Measurements from ENCODE around the gene NFX1.
"Not testable (repeated sequence)": the region's sequence is repeated elsewhere in the genome, so short reads cannot be mapped to it uniquely, and the experiment has no call there.

NFX1 gene

DNA sequence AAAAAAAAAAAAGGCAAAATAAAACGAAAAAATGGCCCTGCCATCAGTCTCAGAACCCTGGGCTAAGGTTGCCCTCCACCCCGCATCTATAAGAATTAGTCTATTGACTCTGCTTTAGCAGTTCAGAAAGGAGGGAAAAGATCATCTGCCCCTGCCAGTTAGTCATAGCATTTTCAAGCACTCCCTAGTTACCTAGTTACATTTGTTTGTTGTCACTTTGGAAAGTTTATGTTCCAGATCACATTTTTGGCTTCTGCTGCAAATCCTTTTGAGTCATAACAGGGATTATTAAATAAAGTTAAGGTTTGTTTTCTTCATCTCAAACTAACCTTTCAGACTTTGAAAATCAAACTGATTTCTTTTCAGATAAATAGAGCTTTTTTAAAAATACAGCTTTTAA lies 60.0 kb downstream of the NFX1 start:
- no peak for DNase-seq (ENCODE audit: extremely low spot score, insufficient read length, low read depth)
- no peak for FAIRE-seq

DNA sequence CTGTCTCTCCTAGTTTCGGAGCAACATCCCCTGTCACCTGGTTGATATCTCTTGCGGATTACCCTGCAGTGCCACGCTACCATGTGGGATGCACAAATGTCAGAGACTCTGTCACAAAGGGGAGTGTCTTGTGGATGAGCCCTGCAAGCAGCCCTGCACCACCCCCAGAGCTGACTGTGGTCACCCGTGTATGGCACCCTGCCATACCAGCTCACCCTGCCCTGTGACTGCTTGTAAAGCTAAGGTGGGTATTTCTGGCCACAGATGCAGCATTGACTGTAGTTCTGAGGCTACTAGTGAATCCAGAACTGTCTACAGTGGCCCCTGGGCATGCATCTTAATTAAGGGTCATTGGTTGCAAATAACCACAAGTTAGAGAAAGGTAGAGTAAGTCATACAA lies 61.2 kb downstream of the NFX1 start:
- FAIRE-seq = no peak
- DNase-seq (ENCODE audit: extremely low spot score, insufficient read length, low read depth) = no peak

DNA sequence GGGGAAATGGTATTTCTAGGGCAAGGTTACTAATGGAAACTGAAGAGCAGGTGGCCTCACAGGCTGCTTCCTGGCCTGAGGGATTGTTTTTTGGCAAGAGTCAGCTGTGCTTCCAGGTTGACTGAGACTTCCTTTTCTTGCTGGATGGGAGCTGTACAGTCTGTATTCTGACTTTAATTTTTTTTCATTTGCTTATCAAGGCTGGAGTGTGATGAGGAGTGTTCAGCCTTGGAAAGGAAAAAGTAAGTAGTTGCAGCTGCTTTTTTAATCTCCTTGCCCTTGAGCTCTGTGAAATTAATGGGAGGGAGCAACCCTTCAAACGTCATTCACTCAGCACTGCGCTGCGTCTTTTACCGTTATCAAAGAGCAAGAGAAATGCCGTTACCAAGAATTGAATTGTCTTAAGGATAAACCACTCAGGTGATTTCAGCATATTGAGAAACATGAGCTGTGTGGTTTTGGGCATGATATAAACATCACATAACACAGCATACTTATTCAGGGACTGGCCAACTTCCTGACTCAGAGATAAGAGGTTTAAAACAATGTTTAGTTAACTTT lies 64.4 kb downstream of the NFX1 start:
- FAIRE-seq = no peak
- DNase-seq (ENCODE audit: extremely low spot score, insufficient read length, low read depth) = no peak

DNA sequence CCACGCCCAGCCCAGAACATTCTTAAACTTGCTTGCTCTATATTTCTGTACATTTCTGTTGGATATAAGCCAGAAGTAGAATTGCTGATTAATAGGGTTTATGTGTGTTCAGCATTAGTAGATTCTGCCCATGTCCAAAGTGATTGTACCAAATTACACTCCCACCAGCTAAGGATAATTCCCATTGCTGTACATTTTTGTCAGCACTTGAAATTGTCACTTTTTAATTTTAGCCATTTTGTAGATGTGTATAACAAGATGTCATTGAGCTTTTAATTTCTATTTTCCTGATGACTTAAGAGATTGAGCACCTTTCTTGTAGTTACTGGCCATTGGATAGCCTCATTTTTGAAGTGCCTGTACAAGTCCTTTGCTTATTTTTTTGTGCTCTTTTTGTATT lies 65.6 kb downstream of the NFX1 start:
- DNase-seq (ENCODE audit: extremely low spot score, insufficient read length, low read depth) = no peak
- FAIRE-seq = no peak

DNA sequence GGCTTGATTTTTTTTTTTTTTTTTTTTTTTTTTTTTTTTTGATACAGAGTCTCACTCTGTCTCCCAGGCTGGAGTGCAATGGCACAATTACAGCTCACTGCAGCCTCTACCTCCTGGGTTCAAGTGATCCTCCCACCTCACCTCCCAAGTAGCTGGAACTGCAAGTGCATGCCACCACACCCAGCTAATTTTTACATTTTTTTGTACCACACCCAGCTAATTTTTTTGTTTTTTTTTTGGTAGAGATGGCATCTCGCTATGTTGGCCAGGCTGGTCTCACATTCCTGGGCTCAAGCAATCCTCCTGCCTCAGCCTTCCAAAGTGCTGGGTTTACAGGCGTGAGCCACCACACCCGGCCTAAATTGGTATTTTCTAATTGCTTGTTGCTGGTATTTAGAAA lies 68.3 kb downstream of the NFX1 start:
- FAIRE-seq; DNase-seq (ENCODE audit: extremely low spot score, insufficient read length, low read depth): not testable (repeated sequence)

DNA sequence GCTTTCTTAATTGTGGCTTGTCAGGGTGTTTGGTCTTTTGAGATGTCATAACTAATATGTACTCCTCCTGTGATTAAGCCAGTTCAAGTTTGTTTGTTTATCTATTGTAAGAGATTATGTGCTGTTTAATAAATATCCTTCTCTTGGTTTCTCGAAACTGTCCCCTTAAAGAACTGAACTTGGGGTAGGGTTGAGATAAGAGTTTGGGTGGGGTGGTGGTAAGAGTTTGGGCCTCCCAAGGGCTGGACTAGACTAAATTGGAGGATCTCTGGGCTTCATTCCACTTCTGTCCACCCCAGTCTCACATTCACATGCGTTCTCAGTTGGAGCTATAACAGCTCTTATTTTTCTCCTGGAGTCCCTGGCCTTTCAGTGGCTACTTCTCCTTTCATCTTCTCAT lies 73.8 kb downstream of the NFX1 start:
- DNase-seq (ENCODE audit: extremely low spot score, insufficient read length, low read depth) (no peak), FAIRE-seq (no peak)

DNA sequence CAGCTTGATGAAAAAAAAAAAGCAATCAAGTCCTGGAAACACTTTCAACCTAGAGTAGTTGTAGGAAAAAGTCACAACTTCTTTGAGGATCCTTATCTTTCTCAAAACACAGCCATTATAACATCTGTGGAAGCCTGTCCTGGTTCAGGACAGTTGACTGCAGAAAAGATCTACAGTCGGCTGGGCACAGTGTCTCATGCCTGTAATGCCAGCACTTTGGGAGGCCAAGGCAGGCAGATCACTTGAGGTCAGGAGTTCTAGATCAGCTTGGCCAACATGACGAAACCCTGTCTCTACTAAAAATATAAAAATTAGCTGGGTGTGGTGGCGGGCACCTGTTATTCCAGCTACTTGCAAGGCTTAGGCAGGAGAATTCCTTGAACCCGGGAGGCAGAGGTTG lies 74.5 kb downstream of the NFX1 start:
- DNase-seq (ENCODE audit: extremely low spot score, insufficient read length, low read depth); FAIRE-seq: not testable (repeated sequence)

DNA sequence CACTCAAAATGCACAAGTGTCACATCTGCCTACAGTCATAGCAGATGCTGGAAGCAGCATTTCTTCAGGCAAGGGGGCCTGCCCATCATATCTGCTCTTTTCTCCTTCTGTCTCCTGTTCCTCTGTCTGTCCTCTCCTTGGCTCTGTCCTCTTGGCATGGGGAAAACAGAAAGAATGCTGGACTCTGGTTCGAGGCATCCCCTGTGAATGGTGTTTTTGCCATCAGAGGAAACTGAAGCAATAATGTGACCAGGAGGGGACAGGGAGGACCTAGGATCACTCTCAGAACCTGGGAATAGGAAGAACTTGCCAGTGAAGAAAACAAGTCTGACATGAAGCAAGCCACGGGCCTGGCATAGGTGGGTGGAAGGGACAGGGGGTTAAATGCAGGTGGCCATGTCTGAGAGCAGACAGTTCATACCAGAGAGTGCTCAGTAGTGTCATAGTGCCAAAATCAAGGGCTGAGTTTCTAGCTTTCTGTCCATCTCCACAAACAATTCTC lies 76.7 kb downstream of the NFX1 start:
- DNase-seq (ENCODE audit: extremely low spot score, insufficient read length, low read depth) (no peak), FAIRE-seq (no peak)

DNA sequence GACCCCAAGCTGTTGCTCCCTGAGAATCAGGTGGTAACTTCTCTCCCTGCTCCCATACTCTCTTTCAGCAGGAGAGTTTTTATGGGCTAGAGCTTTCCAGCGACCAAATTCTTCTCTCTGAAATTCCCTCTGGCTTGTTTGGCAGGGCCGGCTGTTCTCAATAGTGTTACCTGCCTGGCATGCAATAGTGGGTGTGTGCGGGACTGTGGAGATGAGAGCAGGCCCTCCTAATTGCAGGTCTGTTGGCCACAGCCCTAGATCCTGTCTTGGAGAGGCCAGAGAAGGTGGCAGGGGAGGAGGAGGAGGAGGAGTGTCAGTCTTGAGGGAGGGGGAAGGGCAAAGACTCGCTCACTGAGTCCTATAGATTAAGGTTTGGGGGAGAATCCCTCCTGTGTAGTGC lies 82.6 kb downstream of the NFX1 start:
- FAIRE-seq (no peak), DNase-seq (ENCODE audit: extremely low spot score, insufficient read length, low read depth) (no peak)

DNA sequence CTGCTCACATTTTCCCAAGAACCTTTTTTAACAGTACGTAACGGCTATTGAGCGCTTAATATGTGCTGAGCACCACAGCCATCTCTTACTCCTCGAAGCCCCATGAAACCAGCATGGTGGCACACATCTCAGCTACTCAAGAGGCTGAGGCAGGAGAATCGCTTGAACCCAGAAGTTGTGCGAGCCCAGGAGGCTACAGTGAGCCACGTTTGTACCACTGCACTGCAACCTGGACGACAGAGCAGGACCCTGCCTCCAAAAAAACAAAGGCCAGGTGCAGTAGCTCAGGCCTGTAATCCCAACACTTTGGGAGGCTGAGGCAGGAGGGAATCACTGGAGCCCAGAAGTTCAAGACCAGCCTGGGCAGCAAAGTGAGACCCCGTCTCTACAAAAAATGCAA lies 83.9 kb downstream of the NFX1 start:
- no peak for FAIRE-seq

DNA sequence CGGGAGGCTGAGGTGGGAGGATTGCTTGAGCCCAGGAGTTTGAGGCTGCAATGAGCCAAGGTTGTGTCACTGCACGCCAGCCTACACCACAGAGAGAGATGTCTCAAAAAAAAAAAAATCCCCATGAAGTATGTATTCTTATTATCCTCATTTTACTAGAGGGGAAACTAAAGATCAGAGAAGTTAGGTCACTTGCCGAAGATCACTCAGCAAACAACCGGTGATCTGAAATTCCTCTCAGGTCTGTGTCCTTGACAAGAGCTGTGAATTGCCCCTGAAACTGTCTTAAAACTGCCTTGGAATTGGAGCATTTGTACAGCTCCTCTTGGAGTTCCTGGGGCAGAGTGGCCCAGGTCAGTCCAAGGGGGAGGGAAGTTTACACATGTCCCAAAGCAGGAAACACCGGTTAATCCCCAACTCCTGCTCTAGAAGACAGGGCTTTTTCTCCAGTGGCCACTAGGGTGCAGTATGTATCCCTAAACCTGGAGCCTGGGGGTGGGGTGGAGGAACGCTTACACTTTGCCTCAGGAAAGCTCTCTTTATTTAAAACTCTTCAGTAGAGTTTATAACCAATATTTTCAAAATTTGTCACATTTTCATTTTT lies 84.4 kb downstream of the NFX1 start:
- DNase-seq (ENCODE audit: extremely low spot score, insufficient read length, low read depth) (peak; percentile 29), FAIRE-seq (peak; percentile 87)

More for the DNA sequence above, 83.9 kb downstream of the NFX1 start:
- no peak for DNase-seq (ENCODE audit: extremely low spot score, insufficient read length, low read depth)

DNA sequence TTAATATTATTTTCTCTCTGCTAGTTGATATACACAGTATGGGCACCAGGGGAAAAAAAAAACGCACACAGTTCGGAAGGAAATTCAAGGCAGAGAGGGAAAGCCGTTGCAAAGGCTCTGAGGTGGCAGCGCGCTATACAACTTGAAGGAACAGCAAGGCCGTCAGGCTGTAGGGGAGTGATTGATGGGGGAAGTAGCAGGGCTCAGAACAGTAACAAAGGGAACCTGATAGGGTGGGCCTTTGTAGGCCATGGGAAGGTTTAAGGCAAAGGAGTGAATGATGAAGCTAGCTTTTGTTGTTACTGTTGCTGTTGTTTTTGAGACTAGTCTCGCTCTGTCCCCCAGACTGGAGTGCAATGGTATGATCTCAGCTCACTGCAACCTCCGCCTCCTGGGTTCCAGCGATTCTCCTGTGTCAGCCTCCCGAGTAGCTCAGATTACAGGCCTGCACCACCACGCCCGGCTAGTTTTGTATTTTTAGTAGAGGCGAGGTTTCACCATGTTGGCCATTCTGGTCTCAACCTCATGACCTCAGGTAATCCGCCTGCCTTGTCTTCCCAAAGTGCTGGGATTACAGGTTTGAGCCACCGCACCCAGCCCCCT lies 85.0 kb downstream of the NFX1 start:
- DNase-seq (ENCODE audit: extremely low spot score, insufficient read length, low read depth) (no peak), FAIRE-seq (no peak)

DNA sequence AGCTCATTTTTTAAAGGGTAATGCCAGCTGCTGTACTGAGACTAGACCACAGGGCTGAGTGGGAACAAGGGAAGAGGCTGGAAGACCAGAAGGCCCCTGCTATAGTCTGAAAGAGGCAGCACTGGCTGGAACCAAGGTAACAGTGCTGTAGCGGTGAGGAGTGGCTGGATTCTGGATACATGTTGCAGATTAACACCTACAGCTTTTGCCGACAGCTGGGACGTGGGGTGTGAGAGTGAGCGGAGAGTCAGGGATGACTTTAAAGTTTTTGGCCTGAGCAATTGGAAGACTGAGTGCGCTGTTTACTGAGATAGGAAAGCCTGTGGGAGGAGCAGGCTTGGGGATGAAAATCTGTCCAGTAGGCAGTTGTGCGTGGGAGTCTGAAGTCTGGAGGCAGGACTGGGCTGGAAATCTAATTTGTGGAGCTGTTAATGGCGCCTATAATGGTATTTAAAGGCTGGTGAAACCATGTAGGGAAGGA lies 85.6 kb downstream of the NFX1 start:
- DNase-seq (ENCODE audit: extremely low spot score, insufficient read length, low read depth) (no peak), FAIRE-seq (no peak)

DNA sequence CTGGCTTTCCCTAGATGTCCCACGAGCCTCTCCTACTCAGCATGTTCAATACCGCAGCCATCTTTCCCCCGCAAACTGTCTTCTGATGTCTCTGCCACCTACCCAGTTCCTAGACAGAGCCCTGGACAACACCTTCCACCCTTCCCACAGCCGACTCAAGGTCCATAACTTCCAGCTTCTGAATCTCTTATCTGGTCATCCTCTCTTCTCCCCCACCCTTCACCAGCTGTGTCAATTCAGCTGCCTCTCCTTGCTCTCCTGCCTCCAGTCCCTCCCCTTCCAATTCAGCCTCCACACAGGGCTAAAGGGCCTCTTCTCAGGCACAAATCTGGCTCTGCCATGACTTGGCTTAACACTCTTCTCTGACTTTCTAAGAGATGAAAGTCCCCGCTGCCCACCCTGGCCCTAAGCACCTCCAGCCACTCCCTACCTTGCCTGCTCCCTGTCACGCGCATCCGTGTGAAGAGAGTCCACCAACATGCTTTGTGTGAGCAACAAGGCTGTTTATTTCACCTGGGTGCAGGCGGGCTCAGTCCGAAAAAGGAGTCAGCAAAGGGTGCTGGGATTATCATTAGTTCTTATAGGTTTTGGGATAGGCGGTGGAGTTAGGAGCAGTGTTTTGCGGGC lies 86.9 kb downstream of the NFX1 start:
- FAIRE-seq = no peak
- DNase-seq (ENCODE audit: extremely low spot score, insufficient read length, low read depth) = no peak

DNA sequence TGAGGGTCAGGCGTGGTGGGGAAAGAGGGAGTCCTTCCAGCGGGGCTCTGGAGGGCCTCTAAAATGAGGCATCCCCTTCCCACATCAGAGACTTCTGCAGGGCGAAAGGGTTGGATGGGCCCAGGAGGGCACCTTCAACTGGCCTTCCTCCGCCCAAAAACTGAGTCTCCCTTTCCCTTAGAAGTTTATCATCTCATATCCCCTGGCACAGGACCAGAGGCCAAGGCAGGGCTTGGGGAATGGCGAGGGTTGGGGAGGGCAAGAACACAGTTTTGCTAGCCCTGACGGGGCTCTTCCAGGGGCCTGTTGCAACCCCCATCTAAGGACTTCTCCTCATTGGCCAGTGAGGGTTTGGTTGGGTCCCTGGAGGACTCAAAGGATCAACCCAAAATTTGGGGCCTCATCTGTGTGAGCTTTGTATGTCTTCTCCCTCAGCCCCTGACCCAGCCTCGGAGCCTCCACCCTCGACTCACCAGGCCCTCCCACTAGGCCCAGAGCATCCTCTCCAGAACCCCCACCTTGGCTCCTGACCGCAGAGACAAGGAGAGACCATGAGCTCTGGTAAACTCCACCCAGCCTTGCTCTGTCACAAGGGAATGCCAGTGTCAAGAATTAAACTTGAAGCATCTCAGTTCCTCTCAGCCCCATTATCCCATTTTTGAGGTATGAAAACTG lies 87.9 kb downstream of the NFX1 start:
- no peak for DNase-seq (ENCODE audit: extremely low spot score, insufficient read length, low read depth)
- no peak for FAIRE-seq

DNA sequence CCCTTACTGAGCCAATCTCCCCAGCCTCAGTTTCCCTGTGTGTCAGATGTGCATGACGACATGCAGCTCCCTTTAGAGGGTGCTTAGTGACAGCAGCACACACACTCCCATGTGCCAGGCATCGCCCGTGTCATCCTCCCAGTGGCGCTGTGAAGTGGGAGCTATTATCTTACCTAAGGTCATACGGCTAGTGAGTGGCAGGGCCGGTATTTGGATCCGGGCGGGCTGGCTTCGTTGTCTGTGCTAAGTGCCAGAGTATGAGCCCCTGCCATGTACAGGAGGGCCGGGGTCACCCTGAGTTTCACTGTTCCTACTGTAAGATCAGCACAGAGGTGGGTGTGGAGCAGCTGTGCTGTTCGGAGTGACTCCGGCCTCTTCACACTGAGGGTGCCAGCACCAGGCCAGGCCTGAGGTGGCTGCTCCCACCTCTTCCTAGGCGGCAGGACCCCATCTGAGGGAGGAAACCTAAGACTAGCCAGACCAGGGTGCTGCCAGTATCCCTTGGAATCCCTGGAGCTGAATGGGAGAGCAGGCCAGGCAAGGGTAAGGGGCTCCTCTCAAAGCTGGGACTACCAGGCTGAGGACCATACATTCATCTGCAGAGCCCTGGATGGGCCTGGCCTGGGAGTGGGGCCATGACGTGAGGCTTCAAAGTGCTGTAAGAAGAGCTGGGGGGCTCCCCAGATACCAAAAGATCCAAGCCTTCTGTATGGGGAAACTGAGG lies 89.5 kb downstream of the NFX1 start:
- FAIRE-seq (no peak), DNase-seq (ENCODE audit: extremely low spot score, insufficient read length, low read depth) (no peak)

DNA sequence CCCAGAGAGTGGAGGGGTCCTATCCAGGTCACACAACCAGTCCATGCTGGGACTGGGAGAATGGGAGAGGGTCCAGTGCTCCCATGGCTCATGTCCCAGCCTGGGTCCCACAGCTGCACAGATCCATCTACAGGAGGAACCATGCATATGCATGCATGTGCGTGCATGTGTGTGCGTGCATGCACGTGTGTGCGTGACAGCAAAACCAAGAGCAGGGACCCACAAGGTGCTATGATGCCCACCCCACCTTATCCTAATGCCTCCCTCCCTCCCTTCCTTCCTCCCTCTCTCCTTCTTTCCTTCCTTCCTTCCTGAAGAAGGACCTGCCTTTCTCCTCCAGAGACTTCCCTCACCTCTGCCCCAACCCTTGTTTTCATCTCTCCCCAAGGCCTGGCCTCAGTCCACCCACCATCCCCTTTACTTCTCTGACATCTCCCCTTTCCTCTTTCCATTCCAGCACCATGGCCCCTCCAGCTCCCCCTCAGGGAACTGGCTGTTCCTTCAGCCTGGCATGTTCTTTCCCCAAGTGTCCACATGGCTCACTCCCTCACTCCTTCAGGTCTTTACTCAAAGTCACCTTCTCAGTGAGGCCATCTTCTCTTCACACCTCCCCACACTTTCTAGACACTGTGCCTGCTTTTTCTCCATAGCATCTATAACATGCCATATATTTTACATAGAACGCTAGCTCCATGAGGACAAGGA lies 90.2 kb downstream of the NFX1 start:
- no peak for DNase-seq (ENCODE audit: extremely low spot score, insufficient read length, low read depth)
- no peak for FAIRE-seq

DNA sequence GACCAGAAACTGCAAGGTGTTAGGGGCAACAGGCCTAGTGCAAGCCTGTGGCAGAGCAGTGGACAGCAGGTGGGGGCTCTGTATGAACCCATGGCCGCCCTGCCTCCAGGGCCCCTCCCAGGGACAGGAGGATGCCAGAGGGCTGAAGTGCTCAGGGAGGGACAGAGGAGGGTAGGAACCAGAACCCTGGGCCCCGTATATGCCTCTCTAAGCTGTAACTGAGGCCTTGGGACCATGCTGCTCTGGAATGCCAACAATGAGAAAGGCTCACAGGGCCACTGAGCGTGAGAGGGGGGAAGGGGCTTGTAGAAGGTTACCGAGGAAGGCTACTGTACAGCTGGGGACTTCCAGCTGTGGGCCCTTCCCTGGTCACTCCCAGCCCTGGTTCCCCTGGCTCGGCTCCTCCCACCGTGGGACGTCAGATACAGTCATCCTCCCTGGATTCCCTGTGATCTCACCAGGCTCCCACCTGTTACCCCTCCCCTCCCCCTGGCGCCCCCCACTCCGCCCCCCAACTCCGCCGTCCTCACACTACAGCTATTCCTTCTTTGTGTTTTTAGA lies 91.0 kb downstream of the NFX1 start:
- FAIRE-seq (no peak), DNase-seq (ENCODE audit: extremely low spot score, insufficient read length, low read depth) (no peak)

DNA sequence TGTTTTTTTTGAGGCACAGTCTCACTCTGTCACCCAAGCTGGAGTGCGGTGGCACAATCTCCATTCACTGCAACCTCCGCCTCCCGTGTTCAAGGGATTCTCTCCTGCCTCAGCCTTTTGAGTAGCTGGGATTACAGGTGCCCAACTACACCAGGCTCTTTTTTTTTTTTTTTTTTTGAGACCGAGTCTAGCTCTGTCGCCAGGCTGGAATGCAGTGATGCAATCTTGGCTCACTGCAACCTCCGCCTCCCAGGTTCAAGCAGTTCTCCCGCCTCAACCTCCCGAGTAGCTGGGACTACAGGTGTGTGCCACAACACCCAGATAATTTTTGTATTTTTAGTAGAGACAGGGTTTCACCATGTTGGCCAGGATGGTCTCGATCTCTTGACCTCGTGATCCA lies 92.1 kb downstream of the NFX1 start:
- DNase-seq (ENCODE audit: extremely low spot score, insufficient read length, low read depth); FAIRE-seq: not testable (repeated sequence)

Data from GM18507 (cell line).